ENCODE measurements around the gene STAG2. TPM values are rescaled to one million over a fixed set of nuclear protein-coding genes. Genes with fewer than 3 reads are reported as not detected.

STAG2 gene
- total and polyA plus RNA-seq, 2 of the 13 experiments (the other 11 are each of a cell fraction or from before 2014, with no cell fraction given): 21.0 to 50.8 TPM

- peak; percentile 32; the same call in 1 of the 2 replicates for TF ChIP-seq ZNF574 (CRISPR knock-in tag; IDR thresholded peaks at IDR 0.05)
- TF ChIP-seq ZNF614 (CRISPR knock-in tag; IDR thresholded peaks at IDR 0.05; ENCODE audit: borderline replicate concordance): 0 out of 2 replicates have a peak, but pooled peaks have one; percentile 23
- TF ChIP-seq TARDBP (CRISPR knock-in tag; IDR thresholded peaks at IDR 0.05): peak; percentile 61; the same call in 1 of the 2 replicates
- peak; percentile 96 for TF ChIP-seq SIX4 (CRISPR knock-in tag; IDR thresholded peaks at IDR 0.05)
- peak; percentile 51 for TF ChIP-seq ZMYM4 (CRISPR knock-in tag; IDR thresholded peaks at IDR 0.05)
- 0 out of 2 replicates have a peak, but pooled peaks have one; percentile 27 for TF ChIP-seq ZSCAN9 (CRISPR knock-in tag; IDR thresholded peaks at IDR 0.05; ENCODE audit: borderline replicate concordance)
- 0 out of 2 replicates have a peak, but pooled peaks have one; percentile 10 for TF ChIP-seq FOXA3 (CRISPR knock-in tag; IDR thresholded peaks at IDR 0.05)
- TF ChIP-seq SOX6 (IDR thresholded peaks at IDR 0.05): no peak
- TF ChIP-seq SOX6 (CRISPR knock-in tag; IDR thresholded peaks at IDR 0.05): peak; percentile 22; the same call in 1 of the 2 replicates
- peak; percentile 50 for TF ChIP-seq POLR2AphosphoS5 (IDR thresholded peaks at IDR 0.05; ENCODE audit: low read depth, low read length)
- peak; percentile 41; the same call in 1 of the 2 replicates for TF ChIP-seq ZNF746 (CRISPR knock-in tag; IDR thresholded peaks at IDR 0.05)
- TF ChIP-seq TAF1 (CRISPR knock-in tag; IDR thresholded peaks at IDR 0.05): peak; percentile 60; the same call in 1 of the 2 replicates
- TF ChIP-seq HMGXB4 (CRISPR knock-in tag; IDR thresholded peaks at IDR 0.05; ENCODE audit: borderline replicate concordance in 1 of 2, low read depth in 1 of 2): peak in 1 of 2 experiments; percentile 44; a peak in 1 of 4 replicates
- TF ChIP-seq ERF (CRISPR knock-in tag; IDR thresholded peaks at IDR 0.05): 0 out of 2 replicates have a peak, but pooled peaks have one; percentile 39
- no peak for TF ChIP-seq ZFP37 (CRISPR knock-in tag; IDR thresholded peaks at IDR 0.05; ENCODE audit: borderline replicate concordance)
- 0 out of 4 replicates have a peak, but pooled peaks of 1 of the 2 experiments have one; percentile 22 for TF ChIP-seq POLR2A (IDR thresholded peaks at IDR 0.05; ENCODE audit: insufficient read depth in 1 of 2, low read depth in 2 of 2, low read length in 2 of 2)
- peak; percentile 21; the same call in 1 of the 2 replicates for TF ChIP-seq ZNF281 (CRISPR knock-in tag; IDR thresholded peaks at IDR 0.05; ENCODE audit: borderline replicate concordance)
- 0 out of 2 replicates have a peak, but pooled peaks have one; percentile 31 for TF ChIP-seq FOXK2 (IDR thresholded peaks at IDR 0.05)
- peak; percentile 85 for TF ChIP-seq SIX1 (CRISPR knock-in tag; IDR thresholded peaks at IDR 0.05; ENCODE audit: borderline replicate concordance)
- no peak for TF ChIP-seq HNF4A (CRISPR knock-in tag; IDR thresholded peaks at IDR 0.05)
- TF ChIP-seq ASH2L (IDR thresholded peaks at IDR 0.05; ENCODE audit: insufficient read length, low read depth, low read length): peak; percentile 31
- TF ChIP-seq DRAP1 (CRISPR knock-in tag; IDR thresholded peaks at IDR 0.05): peak; percentile 60
- no peak for TF ChIP-seq JARID2 (CRISPR knock-in tag; IDR thresholded peaks at IDR 0.05; ENCODE audit: insufficient replicate concordance)
- TF ChIP-seq NFYB (CRISPR knock-in tag; IDR thresholded peaks at IDR 0.05): peak; percentile 56; the same call in 1 of the 2 replicates
Observed at GRCh38 chrX:123962794-123963373, 1.4 kb downstream of the STAG2 start (continued).

All from HepG2 (cell line).